Effector CD8-positive, alpha-beta T cell (primary cell): Measurements from ENCODE around the gene SOS2.
"Not testable (repeated sequence)": the region's sequence is repeated elsewhere in the genome, so short reads cannot be mapped to it uniquely, and the experiment has no call there.

Experiments
- DNase-seq: peaks from one replicate; lab custom pipeline; 2025; lab: John Stamatoyannopoulos, UW

Gene SOS2

DNA sequence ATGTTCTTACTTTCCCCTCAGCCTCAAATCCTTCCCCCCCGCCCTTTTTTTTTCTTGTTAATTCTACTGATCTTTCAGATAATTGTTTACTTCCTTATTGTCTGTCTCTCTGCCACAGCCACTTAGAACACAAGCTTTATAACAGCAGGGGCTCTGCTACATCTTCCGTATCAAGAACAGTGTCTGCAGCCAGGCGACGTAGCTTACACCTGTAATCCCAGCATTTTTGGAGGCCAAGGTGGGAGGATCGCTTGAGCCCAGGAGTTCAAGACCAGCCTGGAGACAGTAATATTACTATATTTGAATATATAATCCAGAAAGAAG lies 5.4 kb downstream of the SOS2 start:
- DNase-seq, result no peak

- DNase-seq, result no peak
Observed at GRCh38 chr14:50225067-50225973, 6.1 kb downstream of the SOS2 start.

DNA sequence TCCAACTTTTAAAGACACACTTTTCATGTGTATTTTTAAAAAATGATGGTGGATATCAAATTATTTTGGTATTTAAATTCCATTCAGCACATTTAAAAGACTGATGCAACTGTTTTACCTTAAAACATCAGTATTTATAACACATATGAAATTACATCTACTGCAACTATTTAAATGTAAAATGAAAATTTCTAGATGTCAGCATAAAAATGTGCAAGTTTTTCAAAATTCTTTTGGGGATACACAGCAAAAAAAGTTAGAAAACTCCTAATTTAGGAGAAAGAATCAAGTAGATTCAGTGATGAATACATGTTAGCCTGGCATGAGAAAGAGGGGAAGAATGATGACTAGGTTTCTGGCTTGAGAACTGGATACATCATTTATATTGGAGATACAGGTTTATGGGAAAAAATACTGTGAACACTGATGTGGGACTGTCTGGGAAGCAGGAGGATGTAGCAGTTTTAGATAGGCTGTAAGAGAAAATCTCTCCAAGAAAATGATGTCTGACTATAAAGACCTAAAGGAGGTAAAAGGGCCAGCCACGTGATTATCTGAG lies 9.2 kb downstream of the SOS2 start:
- DNase-seq, result no peak

DNA sequence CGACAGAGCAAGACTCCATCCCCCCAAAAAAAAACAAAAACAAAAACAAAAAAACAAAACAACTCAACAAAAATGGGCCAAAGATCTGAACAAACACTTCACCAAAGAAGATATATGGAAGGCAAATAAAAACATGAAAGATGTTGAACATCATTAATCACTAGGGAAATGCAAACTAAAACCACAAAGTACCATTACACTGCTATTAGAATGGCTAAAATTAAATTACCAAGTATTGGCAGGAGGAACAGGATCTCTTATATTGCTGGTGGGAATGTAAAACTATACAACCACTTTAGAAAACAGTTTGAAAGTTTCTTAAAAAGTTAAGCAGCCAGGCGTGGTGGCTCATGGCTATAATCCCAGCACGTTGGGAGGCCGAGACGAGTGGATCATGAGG lies 12.9 kb downstream of the SOS2 start:
- DNase-seq, result no peak

GRCh38 chr14:50215416-50215815 lies 16.0 kb downstream of the SOS2 start:
- DNase-seq, result no peak

DNA sequence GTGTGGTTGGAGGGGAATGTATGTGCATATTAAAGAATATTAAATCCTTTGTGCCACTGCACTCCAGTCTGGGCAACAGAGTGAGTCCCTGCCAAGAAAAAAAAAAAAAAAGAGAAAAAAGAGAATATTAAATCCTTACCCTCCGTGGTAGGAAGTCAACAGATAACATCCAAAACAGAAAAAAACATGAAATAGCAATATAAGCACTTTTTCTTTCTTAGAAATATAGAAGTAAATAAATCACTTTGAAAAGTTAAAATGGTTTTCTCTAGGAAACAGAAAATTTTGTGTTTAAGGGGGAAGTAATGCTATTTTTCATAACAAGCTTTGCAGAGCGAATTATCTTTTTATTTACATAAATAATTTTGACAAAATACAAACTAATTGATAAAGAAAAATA lies 17.6 kb downstream of the SOS2 start:
- no peak for DNase-seq

DNA sequence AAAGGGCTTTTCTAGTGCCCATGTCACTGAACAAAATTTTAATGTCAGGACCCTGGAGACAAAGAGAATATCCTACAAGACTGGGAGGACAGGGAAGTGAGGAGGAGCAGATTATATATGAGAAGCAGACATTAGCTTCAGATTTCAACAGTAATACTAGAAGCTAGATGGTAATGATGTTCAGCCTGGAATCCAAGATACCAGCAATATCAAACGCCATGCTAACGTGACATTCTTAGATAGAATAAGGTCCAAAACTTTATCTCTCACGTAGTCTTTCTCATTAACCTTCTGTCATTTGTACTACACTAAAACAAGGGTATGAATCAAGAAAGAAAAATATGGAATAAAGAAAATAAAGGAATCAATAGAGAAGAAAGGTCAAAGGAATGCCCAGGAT lies 18.7 kb downstream of the SOS2 start:
- DNase-seq, result no peak

- no peak for DNase-seq
Observed at GRCh38 chr14:50210074-50210473, 21.3 kb downstream of the SOS2 start.

DNA sequence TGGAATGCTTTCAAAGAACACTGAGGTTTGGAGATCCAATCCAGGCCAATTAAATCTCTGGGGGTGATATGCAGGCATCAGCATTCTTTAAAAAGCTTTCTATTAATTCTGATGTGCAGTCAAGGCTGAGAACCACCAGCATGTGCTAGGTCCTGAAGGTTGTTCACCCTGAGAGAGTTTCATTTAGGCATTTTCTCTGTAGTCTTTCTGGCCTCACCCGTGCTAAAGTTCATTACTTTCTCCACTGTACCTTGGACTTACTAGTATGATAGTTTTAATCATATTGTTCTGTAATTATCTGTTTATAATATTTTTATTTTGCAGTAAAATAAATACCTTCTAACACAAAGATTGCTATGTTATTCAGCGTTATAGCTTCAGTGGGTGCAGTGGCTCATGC lies 32.9 kb downstream of the SOS2 start:
- no peak for DNase-seq

GRCh38 chr14:50191499-50191898 lies 39.9 kb downstream of the SOS2 start:
- DNase-seq, result no peak

DNA sequence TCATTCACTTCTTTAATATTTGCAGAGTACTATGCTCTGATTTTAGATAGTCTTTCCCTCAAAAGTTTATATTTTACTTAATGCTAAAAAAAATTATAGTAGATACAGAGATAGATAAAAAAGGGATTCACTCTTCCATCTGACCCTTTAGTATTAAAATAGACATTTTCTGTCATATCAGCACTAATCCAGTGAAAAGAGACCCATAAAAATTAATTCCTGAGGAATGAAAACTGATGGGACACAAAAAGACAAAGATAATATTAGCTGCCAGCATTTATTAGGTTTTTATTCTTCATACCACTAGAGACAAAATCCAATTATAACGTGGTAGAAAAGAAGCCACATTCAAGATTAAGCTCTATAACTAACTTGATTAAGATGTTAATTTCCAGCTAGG lies 45.3 kb downstream of the SOS2 start:
- DNase-seq, result no peak

GRCh38 chr14:50173891-50174290 lies 57.5 kb downstream of the SOS2 start:
- DNase-seq, result no peak

- no peak for DNase-seq
Observed at GRCh38 chr14:50171895-50172294, 59.5 kb downstream of the SOS2 start.

- DNase-seq, result not testable (repeated sequence)
Observed at GRCh38 chr14:50167381-50167780, 64.0 kb downstream of the SOS2 start.

- no peak for DNase-seq
Observed at GRCh38 chr14:50156111-50156510, 75.3 kb downstream of the SOS2 start.

- no peak for DNase-seq
Observed at GRCh38 chr14:50148799-50149198, 82.6 kb downstream of the SOS2 start.

DNA sequence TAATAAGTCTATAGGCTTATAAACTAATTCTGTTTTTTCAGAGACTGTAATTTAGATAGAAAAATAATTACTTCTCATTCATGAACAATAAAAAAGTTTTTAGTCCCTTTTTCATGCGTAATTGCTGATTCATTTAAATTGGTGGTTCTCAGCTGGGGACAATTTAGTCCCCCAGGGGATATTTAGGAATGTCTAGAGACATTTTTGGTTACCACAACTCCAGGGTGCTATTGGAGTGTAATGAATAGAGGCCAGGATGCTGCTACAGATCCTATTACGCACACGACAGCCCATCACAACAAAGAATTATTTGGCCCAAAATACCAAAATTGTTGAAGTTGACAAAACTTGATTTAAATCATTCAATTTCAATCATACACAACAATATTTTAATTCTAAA lies 92.2 kb downstream of the SOS2 start:
- no peak for DNase-seq

- no peak for DNase-seq
Observed at GRCh38 chr14:50127802-50128201, 103.6 kb downstream of the SOS2 start.

DNA sequence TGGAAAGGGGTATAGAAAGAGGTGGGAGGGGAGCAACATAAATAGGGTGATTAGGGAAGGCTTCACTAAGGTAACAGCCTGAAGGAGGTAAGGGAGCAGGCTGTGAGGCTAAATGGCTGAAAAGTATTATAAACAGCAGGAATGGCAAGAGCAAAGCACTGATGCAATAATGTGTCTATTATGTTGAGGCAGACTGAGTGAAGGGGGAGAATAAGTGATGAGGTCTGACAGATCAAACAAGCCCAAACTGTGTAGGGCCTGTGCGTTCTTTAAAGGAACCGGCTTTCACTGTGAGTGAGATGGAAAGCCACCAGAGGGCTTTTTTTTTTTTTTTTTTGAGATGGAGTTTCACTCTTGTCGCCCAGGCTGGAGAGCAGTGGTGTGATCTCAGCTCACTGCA lies 108.3 kb downstream of the SOS2 start:
- no peak for DNase-seq

GRCh38 chr14:50122291-50122690 lies 109.1 kb downstream of the SOS2 start:
- no peak for DNase-seq

DNA sequence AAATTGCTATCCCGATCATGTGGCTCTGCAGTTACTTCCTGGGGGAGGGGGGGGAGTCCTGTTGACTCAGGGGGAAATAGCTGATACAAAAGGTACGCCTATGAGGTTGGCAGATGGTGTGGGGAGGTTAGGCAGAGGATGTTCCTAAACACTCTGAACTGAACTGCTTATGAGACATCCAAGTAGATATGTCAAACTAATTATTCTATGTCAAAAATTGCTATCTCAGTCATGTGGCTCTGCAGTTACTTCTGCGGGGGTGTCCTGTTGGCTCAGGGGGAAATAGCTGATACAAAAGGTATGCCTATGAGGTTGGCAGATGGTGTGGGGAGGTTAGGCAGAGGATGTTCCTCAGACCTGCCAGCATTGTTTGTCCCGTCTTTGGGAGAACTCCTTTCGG lies 109.9 kb downstream of the SOS2 start:
- no peak for DNase-seq

- DNase-seq, result no peak
Observed at GRCh38 chr14:50117456-50117855, 113.9 kb downstream of the SOS2 start.

GRCh38 chr14:50116966-50117365 lies 114.4 kb downstream of the SOS2 start:
- DNase-seq, result no peak
